GM04503 (cell line): ENCODE measurements around the gene ZNRD2.
"Not testable (repeated sequence)": the region's sequence is repeated elsewhere in the genome, so short reads cannot be mapped to it uniquely, and the experiment has no call there.

Experiments used
- DNase-seq: peaks from one replicate; pipeline ENCODE4 v3.0.0-alpha.2; 2012; ENCODE audit warnings: low read depth

Gene ZNRD2, protein sequence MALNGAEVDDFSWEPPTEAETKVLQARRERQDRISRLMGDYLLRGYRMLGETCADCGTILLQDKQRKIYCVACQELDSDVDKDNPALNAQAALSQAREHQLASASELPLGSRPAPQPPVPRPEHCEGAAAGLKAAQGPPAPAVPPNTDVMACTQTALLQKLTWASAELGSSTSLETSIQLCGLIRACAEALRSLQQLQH

DNA sequence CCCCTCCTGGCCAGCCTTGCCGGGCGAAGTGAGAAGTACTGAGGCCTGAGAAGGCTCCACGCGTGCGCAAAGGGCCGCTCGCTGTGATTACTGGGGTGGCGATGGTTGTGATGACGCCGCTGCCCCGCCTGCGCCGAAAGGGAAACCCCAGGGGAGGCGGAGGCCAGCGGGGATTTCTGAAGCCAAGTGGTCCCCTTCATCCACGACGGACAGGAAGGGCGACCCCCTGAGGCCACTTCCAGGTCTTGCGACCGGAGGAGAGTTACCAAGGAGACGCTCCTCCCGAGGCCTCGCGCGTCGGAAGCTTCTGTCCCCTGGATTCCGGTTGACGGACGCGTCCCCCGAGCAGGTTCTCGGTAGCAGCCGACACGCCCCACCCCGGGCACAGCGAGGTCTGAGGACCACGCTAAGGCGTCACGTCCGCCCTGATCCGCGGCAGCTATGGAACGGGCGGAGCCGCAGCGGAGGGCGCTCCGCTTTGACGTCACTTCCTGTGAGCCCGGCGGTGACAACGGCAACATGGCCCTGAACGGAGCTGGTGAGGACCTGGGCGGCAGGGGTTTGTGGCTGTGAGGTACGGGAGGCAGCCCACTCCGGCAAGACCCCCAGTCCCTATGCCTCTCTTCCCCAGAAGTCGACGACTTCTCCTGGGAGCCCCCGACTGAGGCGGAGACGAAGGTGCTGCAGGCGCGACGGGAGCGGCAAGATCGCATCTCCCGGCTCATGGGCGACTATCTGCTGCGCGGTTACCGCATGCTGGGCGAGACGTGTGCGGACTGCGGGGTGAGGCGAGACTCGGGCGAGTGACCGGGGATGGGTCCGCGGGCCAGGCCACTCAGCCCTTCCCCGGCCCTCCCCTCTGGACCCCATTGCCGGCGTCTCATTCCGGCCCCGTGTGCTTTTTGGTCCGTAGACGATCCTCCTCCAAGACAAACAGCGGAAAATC, at the start of gene ZNRD2:
ZNRD2 (plus strand) TSS at position 505 of the 946 bp plus-strand sequence; CDS start at position 520, 15 bp downstream.
- peak; percentile 92 for DNase-seq

DNA sequence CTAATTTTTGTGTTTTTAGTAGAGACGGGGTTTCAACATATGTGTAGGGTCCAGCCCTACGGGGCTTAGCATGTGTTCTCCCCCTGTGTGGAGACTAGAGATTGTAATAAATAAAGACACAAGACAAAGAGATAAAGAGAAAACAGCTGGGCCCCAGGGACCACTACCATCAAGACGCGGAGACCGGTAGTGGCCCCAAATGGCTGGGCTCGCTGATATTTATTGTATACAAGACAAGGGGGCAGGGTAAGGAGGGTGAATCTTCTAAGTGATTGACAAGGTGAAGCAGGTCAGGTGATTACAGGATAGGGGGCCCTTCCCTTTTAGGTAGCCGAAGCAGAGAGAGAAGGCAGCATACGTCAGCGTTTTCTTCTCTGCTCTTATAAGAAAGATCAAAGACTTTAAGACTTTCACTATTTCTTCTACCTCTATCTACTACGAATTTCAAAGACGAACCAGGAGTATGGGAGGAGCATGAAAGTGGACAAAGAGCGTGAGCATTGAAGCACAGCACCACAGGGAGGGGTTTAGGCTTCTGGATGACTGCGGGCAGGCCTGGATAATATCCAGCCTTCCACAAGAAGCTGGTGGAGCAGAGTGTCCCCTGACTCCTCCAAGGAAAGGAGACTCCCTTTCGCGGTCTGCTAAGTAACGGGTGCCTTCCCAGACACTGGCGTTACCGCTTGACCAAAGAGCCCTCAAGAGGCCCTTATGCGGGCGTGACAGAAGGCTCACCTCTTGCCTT, 48.3 kb upstream of the ZNRD2 start:
- DNase-seq: not testable (repeated sequence)

DNA sequence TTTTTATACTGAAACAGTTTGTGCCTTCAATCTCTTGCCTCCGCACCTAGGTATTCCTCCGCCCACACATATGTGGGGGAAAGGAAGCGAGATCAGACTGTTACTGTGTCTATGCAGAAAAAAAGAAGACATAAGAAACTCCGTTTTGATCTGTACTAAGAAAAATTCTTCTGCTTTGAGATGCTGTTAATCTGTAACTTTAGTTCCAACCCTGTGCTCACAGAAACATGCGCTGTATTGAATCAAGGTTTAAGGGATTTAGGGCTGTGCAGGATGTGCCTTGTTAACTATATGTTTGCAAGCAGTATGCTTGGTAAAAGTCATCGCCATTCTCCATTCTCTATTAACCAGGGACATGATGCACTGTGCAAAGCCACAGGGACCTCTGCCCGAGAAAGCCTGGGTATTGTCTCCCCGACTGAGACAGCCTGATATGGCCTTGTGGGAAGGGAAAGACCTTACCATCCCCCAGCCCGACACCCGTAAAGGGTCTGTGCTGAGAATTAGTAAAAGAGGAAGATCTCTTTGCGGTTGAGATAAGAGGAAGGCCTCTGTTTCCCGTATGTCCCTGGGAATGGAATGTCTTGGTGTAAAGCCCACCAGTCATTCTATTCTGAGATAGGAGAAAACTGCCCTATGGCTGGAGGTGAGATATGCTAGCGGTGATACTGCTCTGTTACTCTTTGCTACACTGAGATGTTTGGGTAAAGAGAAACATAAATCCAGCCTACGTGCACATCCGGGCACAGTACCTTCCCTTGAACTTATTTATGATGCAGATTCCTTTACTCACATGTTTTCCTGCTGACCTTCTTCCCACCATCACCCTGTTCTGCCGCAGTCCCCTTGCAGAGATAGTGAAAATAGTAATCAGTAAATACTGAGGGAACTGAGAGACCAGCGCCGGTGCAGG, 47.3 kb upstream of the ZNRD2 start:
- DNase-seq: not testable (repeated sequence)

DNA sequence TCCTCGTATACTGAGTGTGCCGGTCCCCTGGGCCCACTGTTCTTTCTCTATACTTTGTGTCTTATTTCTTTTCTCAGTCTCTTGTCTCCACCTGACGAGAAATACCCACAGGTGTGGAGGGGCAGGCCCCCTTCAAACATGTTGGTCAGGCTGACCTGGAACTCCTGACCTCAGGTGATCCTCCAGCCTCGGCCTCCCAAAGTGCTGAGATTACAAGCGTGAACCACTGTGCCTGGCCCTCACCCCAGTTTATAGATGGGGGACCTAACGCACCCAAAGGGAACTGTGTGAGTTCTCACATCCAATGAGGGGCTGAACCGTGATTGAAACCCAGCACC, 46.7 kb upstream of the ZNRD2 start:
- DNase-seq: not testable (repeated sequence)

DNA sequence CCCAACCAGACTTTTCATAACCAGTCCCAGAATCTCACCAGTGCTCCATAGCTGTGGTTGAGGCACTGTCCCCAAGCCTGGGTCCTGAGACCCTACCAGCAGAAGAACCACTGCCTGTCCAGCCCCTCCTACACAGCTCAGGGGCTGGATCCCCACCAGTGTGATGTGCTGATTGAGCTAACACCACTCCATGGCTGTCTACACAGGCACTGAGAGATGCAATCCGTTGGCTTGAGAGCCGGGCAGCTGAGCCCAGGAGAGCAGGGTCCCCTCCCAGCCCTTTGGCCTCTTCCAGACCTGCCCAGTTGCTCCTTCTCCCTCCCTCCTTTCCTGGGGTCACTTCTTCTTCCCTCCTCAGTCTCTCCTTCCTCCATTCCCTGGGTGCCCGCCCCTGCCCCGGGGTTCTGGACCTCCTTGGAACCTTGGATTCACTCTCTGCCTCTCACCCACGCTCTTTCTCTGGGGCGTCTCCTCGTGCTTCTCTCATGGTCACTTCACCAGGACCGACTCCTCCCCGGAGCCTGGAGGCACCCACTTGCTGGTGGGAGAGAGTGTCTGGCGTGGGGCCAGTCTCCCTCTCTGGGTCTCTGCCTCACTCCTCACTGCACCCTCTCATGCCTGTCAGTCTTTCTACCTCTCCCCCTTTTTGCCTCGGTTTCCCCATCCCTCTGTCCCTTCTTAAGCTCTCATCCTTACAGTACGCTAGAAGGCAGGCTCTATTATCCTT, 46.1 kb upstream of the ZNRD2 start:
- no peak for DNase-seq

DNA sequence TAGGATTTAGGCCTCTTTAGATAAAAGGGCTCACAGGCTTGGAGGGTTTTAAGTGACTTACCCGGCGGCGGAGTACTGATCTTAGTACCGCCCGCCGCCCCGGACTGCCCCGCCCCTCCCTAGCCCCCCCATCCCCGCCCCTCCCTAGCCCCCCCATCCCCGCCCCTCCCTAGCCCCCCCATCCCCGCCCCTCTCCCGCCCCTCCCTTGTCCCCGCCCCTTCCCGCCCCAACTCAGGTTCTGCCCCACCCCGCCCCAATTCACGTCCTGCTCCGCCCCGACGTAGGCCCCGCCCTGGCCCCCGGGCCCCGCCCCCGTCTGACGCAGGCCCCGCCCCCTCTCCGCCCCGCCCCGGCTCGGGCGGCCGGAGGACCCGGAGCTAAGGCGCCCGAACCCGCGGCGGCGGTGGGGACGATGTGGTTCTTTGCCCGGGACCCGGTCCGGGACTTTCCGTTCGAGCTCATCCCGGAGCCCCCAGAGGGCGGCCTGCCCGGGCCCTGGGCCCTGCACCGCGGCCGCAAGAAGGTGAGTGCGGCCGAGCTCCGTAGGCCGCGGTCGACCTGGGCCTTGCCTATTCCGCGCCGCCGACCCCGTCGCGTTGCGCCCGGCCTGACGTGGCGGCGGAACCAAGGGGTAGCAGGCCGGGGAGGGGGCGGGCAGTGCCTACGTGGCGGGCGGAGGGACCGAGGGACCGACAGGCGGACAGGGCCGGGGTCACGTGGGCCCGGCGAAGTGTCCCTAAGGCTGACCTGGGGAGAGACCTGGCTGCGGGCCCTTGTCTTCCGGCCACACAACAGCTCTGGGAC, 45.3 kb upstream of the ZNRD2 start, which contains the start of gene SCYL1:
SCYL1 (plus strand) TSS at position 343 of the 805 bp plus-strand sequence; CDS start at position 414, 71 bp downstream.
- no peak for DNase-seq

DNA sequence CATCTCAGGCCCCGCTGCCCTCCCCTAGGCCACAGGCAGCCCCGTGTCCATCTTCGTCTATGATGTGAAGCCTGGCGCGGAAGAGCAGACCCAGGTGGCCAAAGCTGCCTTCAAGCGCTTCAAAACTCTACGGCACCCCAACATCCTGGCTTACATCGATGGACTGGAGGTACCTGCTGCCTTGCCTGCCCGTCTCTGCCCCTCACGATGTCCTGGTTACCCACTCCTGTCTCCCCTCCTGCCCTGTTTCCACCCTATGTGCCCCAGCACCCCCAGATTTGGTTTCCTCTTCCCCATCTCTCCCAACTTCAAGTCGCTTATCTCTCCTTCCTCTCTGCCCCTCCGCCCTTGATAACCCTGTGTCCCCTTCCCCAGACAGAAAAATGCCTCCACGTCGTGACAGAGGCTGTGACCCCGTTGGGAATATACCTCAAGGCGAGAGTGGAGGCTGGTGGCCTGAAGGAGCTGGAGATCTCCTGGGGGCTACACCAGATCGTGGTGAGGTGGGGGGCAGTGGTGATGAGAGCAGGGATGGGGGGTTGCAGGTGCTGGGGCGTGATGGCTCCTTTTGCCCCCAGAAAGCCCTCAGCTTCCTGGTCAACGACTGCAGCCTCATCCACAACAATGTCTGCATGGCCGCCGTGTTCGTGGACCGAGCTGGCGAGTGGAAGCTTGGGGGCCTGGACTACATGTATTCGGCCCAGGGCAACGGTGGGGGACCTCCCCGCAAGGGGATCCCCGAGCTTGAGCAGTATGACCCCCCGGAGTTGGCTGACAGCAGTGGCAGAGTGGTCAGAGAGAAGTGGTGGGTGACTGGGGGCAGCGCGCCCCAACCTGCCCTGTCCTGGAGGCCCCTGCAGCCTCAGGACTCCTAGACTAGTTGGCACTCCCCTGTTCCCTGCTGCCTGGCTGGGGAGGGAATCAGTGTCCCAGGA, 44.5 kb upstream of the ZNRD2 start:
- no peak for DNase-seq

DNA sequence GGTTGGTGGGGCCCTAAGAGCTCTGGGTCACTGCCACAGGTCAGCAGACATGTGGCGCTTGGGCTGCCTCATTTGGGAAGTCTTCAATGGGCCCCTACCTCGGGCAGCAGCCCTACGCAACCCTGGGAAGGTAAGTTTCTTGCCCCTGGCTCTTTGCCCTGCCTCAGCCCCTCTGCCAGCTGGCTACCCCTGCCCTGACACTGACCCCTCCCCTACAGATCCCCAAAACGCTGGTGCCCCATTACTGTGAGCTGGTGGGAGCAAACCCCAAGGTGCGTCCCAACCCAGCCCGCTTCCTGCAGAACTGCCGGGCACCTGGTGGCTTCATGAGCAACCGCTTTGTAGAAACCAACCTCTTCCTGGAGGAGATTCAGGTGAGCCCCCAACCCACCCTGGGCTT, 43.5 kb upstream of the ZNRD2 start:
- no peak for DNase-seq

DNA sequence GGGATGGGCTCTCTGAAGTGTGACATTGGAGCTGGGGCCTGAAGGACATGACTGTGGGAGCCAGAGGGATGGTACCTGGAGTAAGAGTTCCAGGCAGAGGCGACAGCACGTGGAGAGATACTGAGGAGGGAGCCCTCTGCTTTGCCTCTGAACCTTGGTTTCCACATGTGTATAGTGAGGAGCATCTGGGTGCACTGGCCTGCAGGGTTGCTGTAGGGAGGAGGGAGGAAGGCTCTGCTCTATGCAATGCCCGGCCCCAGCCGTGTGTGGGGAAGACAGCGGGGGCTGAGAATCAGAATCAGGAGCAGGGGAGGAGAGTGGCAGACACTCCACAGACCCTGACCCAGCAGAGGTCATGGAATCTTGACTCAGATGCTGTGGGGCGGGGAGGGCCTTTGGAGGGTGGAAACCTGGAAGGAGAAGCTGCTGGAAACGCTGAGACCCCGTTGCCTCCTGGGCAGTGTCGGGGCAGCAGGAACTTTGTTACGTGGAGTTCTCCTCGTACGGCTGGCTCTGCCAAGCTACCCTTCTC, 41.4 kb upstream of the ZNRD2 start:
- no peak for DNase-seq

DNA sequence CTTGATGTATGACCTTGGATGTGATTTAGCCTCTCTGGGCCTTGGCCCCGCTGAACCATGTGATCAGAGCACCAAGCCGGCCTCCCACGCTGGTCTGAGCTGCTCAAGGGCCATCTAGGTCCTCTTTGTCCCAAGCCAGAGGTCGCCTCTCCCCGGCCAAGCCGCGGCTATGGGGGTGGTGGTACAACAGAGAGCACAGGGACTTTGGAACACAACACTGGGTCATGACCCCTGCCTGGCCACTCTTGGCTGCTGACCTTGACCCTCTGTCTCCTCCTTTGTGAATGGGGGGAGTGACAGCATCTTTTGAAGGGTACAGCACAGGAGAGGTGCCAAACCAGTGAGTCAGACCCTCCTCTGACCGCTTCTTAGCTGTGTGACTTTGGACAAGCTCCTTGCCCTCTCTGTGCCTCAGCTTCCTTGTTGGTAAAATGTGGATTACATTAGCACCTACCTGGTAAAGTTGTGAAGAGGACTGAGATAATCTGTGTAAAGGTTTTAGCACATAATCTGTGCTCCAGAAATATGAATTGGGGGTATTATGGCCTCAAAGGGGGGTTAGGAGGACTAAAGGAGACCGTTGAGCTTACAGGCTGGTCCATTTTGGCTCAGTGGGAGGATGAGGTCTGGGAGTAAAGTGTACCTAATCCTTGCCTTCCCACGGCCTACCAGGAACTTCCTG, 40.7 kb upstream of the ZNRD2 start:
- DNase-seq: no peak

DNA sequence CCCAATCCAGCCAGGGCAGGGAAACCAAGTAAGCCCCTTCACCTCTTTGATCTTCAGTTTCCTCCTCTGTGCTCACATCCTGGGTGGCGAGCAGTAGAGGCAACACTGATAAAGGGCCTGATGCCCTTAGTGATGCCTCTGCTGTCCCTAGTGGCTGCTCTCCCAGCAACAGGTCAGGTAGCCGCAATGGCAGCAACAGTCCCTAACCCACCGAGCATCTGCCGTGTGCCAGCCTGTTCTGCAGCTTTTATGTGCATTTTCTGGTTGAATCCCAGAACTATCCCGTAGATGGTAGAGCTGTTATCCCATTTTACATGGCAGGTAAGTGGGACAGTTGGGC, 40.1 kb upstream of the ZNRD2 start:
- DNase-seq: no peak

DNA sequence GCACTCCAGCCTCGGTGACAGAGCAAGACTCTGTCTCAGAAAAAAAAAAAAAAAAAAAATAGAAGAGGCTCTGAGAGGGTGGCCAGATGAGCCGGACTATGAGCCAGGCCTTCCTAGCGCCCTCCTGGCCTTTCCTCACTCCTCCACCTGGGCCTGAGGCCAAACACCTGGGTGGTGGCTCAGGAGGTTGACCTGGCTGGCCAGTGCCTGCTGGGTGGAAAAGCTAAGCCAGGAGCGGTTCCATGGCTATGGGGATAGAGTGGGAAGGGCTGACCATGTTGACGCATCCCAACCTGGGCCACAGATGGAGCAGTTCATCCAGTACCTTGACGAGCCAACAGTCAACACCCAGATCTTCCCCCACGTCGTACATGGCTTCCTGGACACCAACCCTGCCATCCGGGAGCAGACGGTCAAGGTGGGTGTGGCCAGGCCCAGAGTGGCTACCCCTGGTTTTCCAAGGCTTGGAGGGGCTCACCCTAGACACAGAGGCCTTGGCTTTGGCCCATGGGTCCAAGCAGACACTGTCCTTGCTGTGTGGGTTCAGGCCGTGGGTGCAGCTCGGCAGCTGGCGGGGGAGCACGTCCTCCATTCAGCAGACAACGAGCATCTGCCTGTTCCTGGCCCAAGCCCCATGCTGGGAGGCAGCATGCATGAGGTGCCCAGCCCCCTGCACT, 37.8 kb upstream of the ZNRD2 start:
- no peak for DNase-seq

DNA sequence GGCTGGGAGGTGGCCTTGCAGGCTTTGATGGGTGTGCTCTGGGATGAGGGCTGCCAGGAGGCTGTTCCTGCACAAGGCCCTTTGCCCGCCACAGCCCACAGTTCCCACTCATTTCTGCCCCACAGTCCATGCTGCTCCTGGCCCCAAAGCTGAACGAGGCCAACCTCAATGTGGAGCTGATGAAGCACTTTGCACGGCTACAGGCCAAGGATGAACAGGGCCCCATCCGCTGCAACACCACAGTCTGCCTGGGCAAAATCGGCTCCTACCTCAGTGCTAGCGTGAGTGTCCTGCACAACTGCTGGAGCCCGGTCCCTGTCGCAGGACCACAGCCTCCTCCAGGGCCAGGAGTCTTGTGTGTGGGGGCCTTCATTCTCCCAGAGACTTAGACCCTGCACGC, 35.2 kb upstream of the ZNRD2 start:
- DNase-seq: no peak

DNA sequence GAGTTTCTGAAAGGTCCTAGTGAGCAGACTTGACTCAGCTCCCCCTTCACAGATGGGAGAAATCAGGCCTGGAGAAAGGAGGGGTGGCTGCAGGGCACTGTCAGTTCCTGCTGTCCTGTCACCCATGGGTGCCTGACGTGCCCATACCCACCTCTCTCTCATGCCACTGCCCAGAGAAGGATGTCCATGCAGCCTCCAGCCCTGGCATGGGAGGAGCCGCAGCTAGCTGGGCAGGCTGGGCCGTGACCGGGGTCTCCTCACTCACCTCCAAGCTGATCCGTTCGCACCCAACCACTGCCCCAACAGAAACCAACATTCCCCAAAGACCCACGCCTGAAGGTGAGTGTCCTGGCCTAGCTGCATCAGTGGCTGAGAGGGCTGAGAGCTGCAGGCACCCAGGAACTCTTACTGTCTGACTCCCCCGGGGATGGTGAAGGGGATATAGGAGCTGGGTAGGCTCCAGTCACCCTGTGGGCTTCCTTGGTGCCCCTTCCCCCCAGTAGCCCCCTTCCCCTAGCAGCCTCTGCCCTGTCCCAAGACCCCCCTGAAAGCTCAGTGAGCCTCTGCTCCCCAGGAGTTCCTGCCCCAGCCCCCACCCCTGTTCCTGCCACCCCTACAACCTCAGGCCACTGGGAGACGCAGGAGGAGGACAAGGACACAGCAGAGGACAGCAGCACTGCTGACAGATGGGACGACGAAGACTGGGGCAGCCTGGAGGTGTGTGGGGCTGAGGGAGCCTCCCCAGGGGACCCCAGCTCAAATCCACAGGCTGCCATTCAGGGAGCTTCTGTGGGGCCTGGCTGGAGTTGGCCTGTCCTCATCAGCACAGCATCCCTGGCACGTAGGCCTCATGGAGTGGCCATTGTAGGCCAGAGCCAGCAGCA, 33.6 kb upstream of the ZNRD2 start:
- DNase-seq: no peak

DNA sequence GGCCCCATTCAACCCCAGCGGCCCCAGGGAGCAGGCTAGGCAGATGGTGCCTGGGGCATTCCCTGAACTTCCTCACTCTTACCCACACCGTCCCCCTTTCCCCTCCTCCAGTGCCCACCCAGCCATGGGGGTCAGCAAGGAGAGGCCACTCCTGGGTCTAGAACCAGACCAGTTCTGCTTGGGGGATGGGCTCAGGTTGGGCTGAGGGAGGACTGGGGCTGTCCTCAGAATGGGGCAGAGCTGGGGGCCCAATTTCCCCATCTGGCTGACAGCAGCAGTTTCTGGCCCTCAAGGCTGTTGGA, 33.0 kb upstream of the ZNRD2 start:
- no peak for DNase-seq

DNA sequence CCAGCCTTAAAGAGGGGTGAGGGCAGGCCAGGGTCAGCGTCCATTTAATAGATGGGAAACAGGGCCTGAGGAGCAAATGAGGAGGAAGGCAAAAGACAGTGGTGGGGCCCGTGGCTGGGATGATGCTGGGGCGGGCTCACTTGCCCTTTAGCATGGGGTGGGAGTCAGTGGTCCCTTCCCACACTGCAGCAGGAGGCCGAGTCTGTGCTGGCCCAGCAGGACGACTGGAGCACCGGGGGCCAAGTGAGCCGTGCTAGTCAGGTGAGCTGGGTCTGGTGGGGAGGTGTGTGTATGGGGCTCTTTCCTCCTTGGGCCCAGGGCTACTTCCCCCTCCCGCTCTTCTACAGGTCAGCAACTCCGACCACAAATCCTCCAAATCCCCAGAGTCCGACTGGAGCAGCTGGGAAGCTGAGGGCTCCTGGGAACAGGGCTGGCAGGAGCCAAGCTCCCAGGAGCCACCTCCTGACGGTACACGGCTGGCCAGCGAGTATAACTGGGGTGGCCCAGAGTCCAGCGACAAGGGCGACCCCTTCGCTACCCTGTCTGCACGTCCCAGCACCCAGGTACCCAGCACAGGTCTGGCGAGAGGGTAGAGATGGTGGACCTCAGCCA, 32.6 kb upstream of the ZNRD2 start:
- DNase-seq: no peak
